HT1080 (cell line): ENCODE measurements around the gene MED14. TPM values are rescaled to one million over a fixed set of nuclear protein-coding genes. Genes with fewer than 3 reads are reported as not detected.
A peak's percentile ranks its signal among the peaks of the same experiment; 100 is the strongest.

Source experiments
- DNase-seq: peaks from one replicate; pipeline ENCODE4 v3.0.0-alpha.2; 2015; ENCODE audit warnings: low read depth
- total RNA-seq: library from RNA; depleted of rRNA; stranded (reverse); fragments of >200 nt; shearing (Covaris generic); gene quantifications from 2 replicates; pipeline ENCODE4 v1.2.3, GENCODE V29; 2014

Gene MED14
- total RNA-seq, 1 experiment from 2014 or later = 29.8 TPM

DNA sequence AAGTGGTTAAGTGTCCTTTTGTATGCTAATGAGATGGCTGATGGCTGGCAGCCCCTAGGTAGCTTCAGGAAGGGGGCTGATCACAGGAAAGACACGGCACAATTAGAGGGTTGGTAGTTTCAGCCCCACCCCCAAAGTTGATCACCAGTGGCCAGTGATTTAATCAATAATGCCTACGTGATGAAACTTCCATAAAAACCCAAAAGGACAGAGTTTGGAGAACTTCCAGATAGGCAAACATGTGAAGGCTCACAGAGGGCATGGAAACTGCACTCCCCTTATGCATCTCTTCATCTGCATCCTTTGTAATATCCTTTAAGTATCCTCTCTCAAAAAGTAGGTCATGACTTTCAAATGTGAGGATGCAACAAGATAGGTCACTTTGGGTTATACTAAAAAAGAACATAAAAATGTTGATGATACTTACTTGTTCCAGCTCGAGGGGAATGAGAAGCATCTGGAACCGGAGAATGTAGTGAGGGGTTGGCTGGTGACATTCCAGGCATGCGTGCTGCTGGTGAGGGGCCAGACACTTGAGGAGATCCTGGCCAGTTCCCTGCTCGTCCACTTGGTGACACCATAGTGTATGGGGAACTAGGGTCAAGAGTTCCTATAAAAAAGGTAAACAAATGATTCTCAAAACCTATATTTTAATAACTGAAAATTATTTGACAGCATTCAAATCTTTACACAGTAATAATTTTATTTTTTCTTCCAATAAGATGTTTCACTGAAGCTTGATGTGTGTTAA is 71.3 kb downstream of the MED14 start:
- no peak for DNase-seq

DNA sequence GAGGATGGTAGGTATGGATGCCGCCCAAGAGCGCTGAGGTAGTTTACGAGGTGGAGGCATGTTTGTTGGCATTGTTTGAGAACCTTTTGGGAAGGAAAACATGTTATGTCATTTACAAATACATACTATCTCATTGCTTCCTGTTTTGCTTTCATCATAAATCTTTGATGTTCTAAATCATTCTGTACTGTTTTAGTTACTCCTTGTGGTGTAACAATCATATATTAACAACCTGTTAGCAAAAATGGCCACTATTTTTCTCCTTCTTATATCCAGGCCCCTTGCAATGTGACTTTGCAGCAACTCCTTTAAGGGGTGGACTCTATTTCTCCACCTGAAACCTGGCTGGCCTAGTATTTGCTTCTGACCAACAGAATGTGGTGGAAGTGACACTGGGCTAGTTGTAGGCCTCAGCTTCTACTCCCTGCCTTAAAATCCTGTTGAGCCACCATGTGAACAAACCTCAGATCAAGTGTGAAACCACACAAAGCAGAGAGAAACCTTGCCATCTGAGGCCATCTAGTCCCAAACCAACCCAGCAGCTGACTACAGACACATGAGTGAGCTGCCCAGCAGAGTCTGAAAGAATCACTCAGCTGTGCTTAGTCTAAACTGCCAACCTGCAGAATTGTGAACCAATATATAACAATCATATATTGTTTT is 72.1 kb downstream of the MED14 start:
- no peak for DNase-seq

DNA sequence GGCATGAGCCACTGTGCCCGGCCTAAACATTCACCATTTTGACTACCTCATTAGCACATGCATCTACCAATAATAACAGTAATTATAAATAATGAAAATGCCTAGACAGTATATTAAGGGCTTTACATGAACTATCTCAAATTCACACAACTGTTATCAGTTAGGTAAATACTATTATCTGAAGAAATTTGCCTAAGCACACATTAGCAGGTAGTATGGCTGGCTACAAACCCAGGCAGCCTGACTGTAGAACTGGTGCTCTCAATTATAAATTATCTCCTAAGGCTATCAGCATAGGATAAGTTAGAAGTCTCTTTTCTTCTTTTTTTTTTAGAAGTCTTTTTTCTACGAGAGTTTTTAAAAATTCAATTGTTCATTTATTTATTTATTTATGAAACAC is 73.9 kb downstream of the MED14 start:
- no peak for DNase-seq

DNA sequence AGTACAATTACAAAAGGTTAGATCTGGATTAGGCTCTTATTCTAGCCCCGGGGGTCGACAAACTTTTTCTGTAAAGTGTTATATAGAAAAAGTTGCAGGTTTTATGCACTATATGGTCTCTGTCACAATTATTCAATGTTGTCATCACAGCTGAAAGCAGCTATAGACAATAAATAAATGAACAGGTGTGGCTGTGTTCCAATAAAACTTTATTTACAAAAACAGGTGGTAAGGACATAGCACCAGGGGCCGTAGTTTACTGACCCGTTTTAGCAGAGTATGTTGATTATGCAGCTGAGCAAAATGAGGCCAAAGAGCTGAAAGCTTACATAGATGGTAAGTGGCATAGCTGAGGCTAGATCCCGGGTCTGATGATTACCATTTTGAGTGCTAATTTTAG is 75.0 kb downstream of the MED14 start:
- no peak for DNase-seq

DNA sequence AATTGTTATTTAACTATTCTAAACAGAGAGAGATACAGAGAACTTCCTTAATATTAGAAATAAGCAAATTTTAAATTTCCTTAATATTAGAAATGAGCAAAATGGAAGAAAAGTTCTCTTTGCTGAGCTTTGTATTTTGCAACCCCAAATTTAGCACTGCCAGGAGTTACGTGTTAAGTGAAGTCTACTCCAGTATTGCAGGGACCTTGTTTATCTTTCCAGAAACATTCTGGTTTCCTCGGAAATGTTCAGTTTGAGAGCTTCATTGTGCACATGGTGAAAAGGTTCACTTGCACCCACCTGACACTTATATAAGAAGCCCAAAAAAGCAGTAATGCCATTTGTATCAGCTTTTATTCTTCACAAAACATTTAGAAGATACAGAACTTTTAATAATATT is 81.8 kb downstream of the MED14 start:
- no peak for DNase-seq

DNA sequence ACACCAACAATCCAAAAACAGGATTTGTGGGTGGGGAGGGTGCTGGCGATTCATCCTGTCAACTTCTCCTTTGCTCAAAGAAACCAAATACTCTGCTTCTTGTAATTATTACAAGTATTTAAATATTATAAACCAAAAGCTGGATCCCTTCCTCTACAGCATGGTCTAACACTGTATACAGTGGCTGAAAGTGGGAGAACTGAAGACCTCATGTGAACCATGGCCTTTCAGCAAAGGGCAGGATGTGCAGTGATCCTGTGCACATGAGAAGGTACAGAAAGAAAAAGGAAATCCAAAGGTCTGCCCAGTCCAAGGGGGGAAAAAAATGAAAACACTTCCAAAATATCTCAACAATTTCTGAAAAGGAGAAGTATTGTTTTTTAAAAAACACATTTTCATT is 82.7 kb downstream of the MED14 start:
- no peak for DNase-seq

DNA sequence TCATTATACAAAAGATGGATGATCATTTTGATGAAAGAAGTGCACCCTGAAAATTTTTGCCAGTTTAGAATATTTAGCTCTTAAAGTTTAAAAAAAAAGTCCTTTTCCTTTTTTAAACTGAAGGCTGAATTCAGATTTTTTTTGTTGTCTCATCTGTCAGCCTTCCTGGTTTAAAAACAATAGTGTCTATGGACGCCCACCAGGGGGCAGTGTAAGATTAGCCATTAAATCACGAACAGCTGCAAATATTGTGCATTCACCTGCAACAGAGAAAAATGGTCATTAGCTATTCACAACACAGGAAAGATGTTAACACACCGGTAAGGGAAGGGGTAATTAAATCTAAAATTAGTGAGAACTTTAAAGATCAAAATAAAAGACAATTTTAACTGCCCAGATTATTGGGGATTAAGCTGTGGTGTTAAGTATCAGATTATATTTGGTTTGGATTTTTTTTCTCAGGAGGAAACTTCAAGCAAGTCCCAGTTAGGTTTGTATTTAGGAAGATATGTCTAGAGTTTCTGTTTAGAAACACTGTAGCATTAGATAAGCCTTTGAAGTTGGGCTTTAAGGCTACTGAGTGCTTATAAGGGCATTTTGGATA is 83.6 kb downstream of the MED14 start:
- DNase-seq = peak; percentile 29

DNA sequence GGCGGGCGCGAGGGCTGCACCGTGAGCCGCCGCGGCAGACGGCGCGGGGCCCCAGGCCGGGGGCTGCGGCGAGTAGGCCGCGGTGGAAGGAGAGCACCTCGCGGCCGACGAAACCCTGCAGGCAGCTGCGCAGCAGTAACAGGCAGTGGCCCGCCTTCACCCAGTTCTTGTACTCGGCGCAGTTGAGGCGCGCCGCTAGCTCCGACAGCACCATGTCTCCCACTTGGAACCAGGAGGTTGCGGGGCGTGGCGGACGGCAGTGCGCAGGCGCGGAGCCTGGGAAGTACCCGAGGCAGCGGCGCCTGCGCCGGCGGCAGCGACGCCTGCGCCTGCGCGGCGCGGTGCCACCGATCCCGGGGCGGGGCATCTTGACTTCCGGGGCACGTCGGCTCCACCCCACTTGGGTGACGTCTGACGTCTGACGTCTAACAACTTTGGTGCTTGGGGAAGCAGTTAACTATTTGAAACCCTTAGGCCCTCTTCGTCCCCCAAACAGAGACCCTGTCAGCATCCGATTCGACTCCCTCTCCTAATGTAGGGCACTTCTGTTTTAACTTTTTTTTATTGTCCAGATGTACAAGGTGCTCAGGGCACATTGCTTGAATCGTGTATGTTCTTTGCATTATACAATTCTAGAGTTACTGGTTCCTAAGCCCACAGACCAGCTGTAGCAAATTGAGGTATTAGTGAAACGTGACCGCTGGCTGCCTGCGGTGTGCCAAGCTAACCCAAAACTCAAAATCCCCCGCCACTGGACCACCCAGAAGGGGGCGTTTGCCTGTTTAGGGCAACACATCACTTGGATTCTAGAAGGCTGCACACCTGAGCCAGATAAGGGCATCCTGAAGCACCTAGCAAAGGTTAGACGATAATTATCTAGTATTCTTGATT is 87.8 kb downstream of the MED14 start, which contains the start of gene CXorf38:
CXorf38 (minus strand) TSS at position 255 of the 891 bp plus-strand sequence; CDS start at position 214, 41 bp downstream.
- peak; percentile 84 for DNase-seq

DNA sequence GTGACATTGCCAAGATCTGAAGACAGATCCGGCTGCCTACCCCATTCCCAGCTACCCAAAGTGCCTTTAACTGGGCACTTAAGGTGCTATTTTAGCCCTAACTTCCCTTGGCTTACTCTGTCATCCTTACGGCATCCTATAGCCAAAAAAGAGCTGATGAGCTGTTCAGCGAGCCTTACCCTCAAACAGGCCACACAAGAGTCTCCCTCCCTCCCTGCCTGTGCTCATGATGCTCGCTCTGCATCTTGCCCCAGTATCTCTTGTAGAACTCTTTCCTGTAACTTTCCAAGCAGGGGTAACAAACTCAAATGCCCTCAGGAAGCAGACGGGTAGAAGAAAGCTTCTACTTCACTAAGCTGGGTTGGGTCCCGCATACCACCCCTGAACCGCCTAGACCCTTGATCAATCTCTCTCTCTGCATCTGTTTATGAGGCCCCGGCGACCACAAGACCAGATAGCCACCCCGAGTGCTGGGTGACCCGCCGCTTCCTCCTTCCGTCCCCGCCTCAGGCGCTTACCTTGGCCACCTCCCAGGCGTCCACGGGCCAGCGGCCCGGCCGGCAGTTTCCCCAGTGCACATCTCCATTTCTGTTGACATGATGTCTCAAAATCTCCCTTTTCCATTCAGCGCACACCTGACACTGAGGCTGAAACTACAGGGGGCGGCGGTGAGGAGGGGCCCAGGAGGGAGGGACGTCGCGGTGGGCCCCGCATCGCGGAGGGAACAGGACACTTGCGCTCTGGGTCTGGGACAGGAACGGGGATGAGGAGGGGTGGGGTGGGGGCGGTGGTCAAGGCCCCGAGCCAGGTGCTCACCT is 88.6 kb downstream of the MED14 start:
- peak; percentile 3 for DNase-seq

DNA sequence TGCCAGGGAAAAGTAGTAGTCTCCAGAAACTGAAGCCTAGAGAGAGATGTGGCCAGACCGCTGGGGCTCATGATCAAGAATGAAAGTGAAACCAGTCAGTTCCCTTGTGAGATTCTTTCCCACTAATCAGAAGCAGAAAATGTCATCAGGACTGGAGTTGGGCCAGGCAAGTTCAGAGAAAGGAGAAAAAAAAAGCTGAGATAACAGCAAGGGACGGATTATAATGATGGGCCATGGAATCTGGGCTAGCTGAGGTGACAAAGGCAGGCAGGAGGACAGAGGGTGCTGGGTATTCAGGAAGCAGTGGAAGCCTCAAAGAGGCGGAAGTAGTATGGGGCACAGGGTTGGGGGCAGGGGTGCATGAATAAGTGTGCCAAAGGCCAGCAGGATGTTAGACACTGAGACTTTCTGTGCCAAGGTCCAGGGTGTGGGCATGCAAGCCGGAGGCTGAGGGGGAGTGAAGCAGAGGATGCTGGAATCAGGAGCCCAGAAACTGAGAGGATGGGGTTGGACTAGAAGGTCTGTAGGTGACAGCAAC is 90.5 kb downstream of the MED14 start:
- DNase-seq = peak; percentile 80

DNA sequence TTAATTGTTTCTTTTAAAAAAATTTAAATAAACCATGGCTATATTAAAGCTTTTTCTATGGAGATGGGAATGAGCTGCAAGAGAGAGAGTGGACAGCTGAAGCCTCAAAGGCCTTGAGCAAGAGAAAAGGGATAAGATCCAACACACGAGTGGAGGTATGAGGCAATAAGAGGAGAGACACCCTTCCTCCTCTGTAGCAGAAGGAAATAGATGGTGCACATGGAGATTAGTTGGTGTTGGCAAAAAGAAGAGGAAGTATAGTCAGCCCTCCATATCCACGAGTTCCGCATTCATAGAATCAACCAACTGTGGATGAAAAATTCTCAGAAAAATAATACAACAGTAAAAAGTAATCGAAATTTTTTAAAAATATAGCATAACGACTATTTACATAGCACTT is 91.2 kb downstream of the MED14 start:
- DNase-seq = no peak

DNA sequence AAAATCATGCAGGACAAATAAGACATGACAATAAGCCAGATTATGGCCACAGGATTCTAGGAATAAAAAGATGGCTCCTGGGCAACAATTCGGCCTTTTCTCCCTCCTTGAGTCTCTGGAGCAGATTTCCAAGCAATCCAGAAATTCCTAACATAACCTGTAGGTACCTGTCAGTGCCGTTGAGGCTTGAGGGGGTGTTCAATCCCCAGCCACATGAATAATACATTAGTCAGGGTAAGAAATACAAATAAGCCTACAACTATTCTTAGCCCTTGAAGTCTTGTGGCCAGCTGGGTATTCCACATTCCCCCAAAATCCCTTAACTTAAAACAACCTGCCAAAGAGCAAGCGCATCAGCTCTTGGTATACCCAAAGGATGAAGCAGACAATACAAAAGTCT is 97.7 kb downstream of the MED14 start:
- DNase-seq = no peak

DNA sequence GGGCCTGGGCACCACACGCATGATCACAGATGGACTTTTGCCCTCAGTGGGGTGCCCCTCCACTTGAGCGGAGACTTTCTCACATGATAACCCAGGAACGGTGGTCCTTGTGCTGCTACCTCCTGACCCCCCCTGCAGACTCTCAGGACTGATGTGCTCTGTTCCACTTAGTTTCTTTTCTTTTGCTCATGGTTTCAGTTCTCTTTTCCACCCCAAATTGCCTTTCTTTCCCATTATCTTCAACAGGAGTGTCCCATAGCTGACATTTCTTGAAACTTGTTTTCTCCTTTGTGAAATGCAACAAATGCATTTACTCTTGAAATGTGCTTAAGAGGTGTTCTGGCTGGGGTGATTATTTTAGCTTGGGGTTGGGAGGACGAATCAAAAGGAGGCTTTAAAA is 103.1 kb downstream of the MED14 start:
- no peak for DNase-seq

DNA sequence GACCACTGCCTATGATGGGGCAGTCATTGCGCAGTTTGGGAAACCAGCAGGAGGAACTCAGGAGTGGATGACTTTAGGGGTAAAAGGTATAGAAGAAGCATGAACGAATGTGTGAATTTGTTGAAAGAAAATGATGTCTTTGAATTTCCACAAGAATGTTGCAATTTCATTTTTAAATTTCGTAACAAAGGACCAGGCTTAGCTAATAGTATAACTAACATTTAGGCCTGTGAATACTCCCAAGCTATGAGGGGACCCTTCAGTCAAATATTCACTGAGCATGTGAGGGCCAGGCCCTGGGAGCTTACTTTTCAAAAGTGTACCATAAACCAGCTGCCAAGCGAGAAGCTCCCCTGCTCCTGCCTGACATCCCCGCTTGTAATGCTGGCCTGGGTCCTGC is 106.8 kb downstream of the MED14 start:
- no peak for DNase-seq

DNA sequence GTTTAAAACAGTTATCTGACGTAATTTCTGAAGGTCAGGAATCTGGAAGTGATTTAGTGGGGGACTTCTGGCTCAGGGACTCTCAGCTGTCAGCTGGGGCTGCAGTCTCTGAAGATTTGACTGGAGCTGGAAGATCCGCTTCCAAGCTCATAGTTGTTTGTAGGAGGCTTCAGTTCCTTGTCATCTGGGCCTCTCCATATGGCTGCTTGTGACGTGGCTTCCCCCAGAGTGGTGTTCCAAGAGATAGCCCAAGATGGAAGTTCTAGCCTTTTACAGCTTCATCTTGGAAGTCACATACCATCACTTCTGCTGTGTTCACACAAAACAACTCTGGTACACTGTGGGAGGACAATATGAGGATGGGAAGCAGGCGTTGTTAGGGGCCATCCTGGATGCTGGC is 110.0 kb downstream of the MED14 start:
- no peak for DNase-seq

DNA sequence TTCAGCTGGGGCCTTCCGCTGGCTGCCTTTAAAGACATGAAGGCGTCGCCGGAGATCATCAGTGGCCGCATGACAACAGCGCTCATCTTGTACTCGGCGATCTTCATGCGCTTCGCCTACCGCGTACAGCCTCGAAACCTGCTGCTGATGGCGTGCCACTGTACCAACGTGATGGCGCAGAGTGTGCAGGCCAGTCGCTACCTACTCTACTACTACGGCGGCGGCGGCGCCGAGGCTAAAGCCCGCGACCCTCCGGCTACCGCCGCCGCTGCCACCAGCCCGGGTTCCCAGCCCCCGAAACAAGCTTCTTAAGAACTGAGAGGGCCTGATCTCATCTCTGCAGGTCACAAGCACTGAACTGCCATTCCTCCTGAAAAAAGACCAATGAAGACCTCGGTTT is 111.7 kb downstream of the MED14 start:
- DNase-seq = no peak

DNA sequence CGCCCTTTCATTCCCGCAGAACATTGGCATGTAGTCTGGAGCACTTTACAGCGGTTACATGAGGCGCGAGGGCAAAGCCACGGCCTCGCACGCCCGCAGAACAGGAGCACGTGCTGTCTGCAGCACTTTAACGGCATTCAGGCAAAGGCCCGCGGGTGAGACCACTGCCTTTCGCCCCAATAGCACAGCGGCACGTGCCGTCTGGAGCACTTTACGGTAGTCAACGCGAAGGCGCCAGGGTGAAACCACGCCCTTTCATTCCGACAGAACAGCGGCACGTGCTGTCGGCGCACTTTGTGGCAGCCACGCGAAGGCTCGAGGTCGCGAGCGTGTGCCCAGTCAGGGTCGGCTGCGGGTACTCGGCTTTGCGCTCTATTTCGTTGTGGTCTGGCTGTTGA is 112.2 kb downstream of the MED14 start, which contains the start of gene MPC1L:
MPC1L (plus strand) TSS at position 290 of the 398 bp plus-strand sequence. CDS start 138 bp downstream, outside the sequence.
- DNase-seq = no peak

DNA sequence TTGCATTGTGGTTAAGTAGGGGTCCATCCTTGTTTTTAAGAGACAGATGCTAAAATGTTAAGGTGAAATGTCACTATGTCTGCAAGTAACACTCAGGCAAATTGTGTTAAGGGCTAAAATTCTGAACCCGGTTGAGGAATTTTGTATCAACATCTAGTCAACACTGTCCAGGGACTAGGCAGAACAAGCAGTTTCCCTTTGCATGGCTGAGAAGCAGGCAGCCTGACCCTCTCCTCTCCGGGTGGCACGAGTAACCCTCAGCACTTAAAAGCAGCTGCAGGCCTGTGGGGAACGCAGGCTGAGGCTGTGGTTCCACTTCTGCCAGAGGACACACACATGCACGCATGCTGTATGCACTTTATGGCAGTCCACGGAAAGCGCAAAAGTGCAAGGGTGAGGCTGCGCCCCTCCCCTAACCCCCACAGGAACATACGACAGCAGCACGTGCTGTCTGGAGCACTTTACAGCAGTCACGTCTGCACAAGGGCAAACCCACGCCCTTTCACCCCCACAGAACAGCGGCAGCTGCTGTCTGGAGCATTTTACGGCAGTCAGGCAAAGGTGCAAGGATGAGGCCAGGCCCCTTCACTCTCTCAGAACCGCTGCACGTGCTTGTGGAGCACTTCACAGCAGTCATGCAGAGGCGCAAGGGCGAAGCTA is 112.7 kb downstream of the MED14 start:
- DNase-seq = no peak

DNA sequence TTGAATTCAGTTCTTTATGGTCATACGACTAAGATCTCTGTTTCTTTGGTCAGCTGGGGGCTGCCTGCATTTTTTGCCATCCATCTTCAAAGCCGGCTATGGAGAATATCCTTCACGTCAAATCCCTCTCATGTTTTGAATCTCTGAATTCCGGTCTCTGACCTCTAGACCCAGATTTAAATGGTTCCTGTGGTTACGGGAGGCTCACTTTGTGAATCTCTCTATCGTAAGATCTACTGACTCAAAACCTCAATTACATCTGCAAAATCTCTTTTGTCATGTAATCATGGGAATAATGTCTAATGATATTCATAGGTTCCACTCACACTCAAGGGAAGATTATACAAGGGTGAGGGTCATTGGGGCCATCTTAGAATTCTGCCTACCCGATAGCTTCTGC is 117.8 kb downstream of the MED14 start:
- DNase-seq = no peak

DNA sequence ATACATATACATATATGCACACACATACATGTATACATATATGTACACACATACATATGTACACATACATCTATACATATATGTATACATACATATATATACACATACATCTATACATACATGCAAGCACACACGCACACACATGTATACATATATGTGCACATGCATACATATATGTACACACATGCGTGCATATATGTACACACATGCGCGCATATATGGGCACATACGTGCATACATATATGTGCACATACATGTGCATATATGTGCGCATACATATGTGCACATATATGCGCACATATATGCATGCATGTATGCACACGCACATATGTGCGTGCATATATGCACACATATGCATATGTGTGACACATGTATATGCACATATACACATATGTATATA is 119.4 kb downstream of the MED14 start:
- no peak for DNase-seq
